GM23248 (cell line): Measurements from ENCODE around the gene NACA2. TPM values are rescaled to one million over a fixed set of nuclear protein-coding genes. Genes with fewer than 3 reads are reported as not detected.

Source experiments
- DNase-seq: peaks from one replicate; pipeline ENCODE4 v3.0.0-alpha.2; 2015
- H2AFZ ChIP-seq: fragments of 200-600 bp; sonication (generic); 2 replicates; pipeline ENCODE4 v1.6.1; 2016; ENCODE audit warnings: antibody characterized with exemption
- H3F3A ChIP-seq: fragments of 200-600 bp; sonication (generic); 2 replicates; pipeline ENCODE4 v1.6.1; 2016; ENCODE audit warnings: mild to moderate bottlenecking, antibody characterized with exemption, mixed run types; ENCODE audit not compliant: insufficient read depth
- H3K27ac ChIP-seq: fragments of 200-600 bp; sonication (generic); 2 replicates; pipeline ENCODE4 v1.5.1; 2016; ENCODE audit warnings: mild to moderate bottlenecking
- H3K27me3 ChIP-seq: fragments of 200-600 bp; sonication (generic); replicated peaks from 2 replicates; pipeline ENCODE4 v1.6.1; 2016; ENCODE audit warnings: mild to moderate bottlenecking; ENCODE audit not compliant: insufficient read depth
- H3K36me3 ChIP-seq: fragments of 200-600 bp; sonication (generic); 2 replicates; pipeline ENCODE4 v1.6.1; 2016; ENCODE audit warnings: low read depth, mild to moderate bottlenecking
- H3K4me1 ChIP-seq: fragments of 200-600 bp; sonication (generic); 2 replicates; pipeline ENCODE4 v1.6.1; 2016; ENCODE audit warnings: mild to moderate bottlenecking; ENCODE audit not compliant: insufficient read depth
- H3K4me2 ChIP-seq: fragments of 200-600 bp; sonication (generic); one replicate; pipeline ENCODE4 v1.6.1; 2016; ENCODE audit warnings: mild to moderate bottlenecking; ENCODE audit not compliant: unreplicated experiment
- H3K4me3 ChIP-seq: fragments of 200-600 bp; sonication (generic); 2 replicates; pipeline ENCODE4 v1.5.1; 2016; ENCODE audit warnings: mild to moderate bottlenecking
- H3K79me2 ChIP-seq: fragments of 200-600 bp; sonication (generic); 2 replicates; pipeline ENCODE4 v1.6.1; 2016; ENCODE audit warnings: mild to moderate bottlenecking; ENCODE audit not compliant: insufficient read depth
- H3K9ac ChIP-seq: fragments of 200-600 bp; sonication (generic); 2 replicates; pipeline ENCODE4 v1.6.1; 2016; ENCODE audit warnings: mild to moderate bottlenecking
- H3K9me2 ChIP-seq: fragments of 200-600 bp; sonication (generic); 2 replicates; pipeline ENCODE4 v1.6.1; 2016; ENCODE audit warnings: mixed run types, mild to moderate bottlenecking, moderate library complexity; ENCODE audit not compliant: insufficient read depth
- H3K9me3 ChIP-seq: fragments of 200-600 bp; sonication (generic); one replicate; pipeline ENCODE4 v1.6.1; 2017; ENCODE audit warnings: low read depth
- H4K20me1 ChIP-seq: fragments of 200-600 bp; sonication (generic); 2 replicates; pipeline ENCODE4 v1.6.0; 2016; ENCODE audit not compliant: insufficient read depth
- EZH2 ChIP-seq: fragments of 200-600 bp; sonication (generic); IDR thresholded peaks from 2 replicates; pipeline ENCODE4 v1.6.1; 2018; ENCODE audit warnings: antibody characterized with exemption, mild to moderate bottlenecking; ENCODE audit not compliant: insufficient read depth, poor library complexity, severe bottlenecking
- EZH2phosphoT487 ChIP-seq: fragments of 200-600 bp; sonication (generic); IDR thresholded peaks from 2 replicates; pipeline ENCODE4 v1.6.1; 2018; ENCODE audit warnings: antibody characterized with exemption, moderate library complexity, mild to moderate bottlenecking, low read depth; ENCODE audit not compliant: insufficient read depth
- WGBS, 2 experiments: methylation state at CpG; one replicate each; pipeline ENCODE4 v1.1.6; 2015 to 2017; ENCODE audit warnings: low lambda C conversion rate in 2 of 2, low coverage in 1 of 2; ENCODE audit errors: missing lambda C conversion rate in 2 of 2; 5-methylcytosine and 5-hydroxymethylcytosine counted together
- in situ Hi-C: fragments of 300-500 bp; cut with MboI; formaldehyde crosslinking; loops from 2 replicates; pipeline ENCODE4 v1.15.0; 2020
- polyA plus RNA-seq: library from polyadenylated mRNA; unstranded; fragments of >200 nt; fragmentation: Nextera tagmentation; extraction: Ambion mirVana; gene quantifications from 2 replicates; pipeline ENCODE4 v1.2.1, GENCODE V29; 2016
- total RNA-seq: library from RNA; depleted of rRNA; stranded (reverse); fragments of >200 nt; shearing (Covaris generic); gene quantifications from 2 replicates; pipeline ENCODE4 v1.2.3, GENCODE V29; 2014

The NACA2 gene
- total and polyA plus RNA-seq, 2 experiments from 2014 or later, result not detected

- Histone ChIP-seq H4K20me1 (no peaks in the 10 kb centered on the region), H3K36me3 (no peaks in the 10 kb centered on the region), H3K79me2 (no peaks in the 10 kb centered on the region), H3K9ac (no peak overlapping the region), H3F3A (no peaks in the 10 kb centered on the region), H3K4me2 (no peak overlapping the region), H3K9me3 (no peaks in the 10 kb centered on the region), H3K9me2 (no peaks in the 10 kb centered on the region), H2AFZ (no peak overlapping the region), H3K4me1 (no peaks in the 10 kb centered on the region), H3K27ac (no peak overlapping the region), H3K27me3 (peaks cover 10% of the 10 kb centered on the region; the same call in 1 of the 2 replicates), H3K4me3 (no peak overlapping the region)
- in situ Hi-C loops, result loop anchor here (25.0 kb wide), 1 partner anchor 485 kb away; no protein-coding TSS in a partner anchor
- DNase-seq, result no peak
- TF ChIP-seq EZH2phosphoT487 (no peak), EZH2 (no peak)
- WGBS, 2 experiments, result 18 to 32% methylated on average over 2 of the region's 2 CpGs
Observed at GRCh38 chr17:61627658-61628057, 36.6 kb upstream of the NACA2 start.

- no peaks in the 10 kb centered on the region for H4K20me1 ChIP-seq
- in situ Hi-C loops, result loop anchor here (25.0 kb wide), 1 partner anchor 485 kb away; no protein-coding TSS in a partner anchor
- H3K36me3 ChIP-seq, result no peaks in the 10 kb centered on the region
- H3K27me3 ChIP-seq, result peaks cover 10% of the 10 kb centered on the region; the same call in 1 of the 2 replicates
- no peak overlapping the region for H3K4me2 ChIP-seq
- no peaks in the 10 kb centered on the region for H3K79me2 ChIP-seq
- DNase-seq, result no peak
- TF ChIP-seq EZH2phosphoT487, result no peak
- no peak overlapping the region for H2AFZ ChIP-seq
- no peak overlapping the region for H3K27ac ChIP-seq
- H3K4me1 ChIP-seq, result no peaks in the 10 kb centered on the region
- no peaks in the 10 kb centered on the region for H3F3A ChIP-seq
- H3K4me3 ChIP-seq, result no peak overlapping the region
- no peak overlapping the region for H3K9ac ChIP-seq
- no peaks in the 10 kb centered on the region for H3K9me2 ChIP-seq
- no peaks in the 10 kb centered on the region for H3K9me3 ChIP-seq
Observed at GRCh38 chr17:61627125-61627524, 36.1 kb upstream of the NACA2 start.

- WGBS, 2 experiments, result 59 to 61% methylated on average over 5 of the region's 5 CpGs
- no peak for DNase-seq
- no peak overlapping the region for H2AFZ ChIP-seq
- no peaks in the 10 kb centered on the region for H3K4me1 ChIP-seq
- H3F3A ChIP-seq, result no peaks in the 10 kb centered on the region
- no peaks in the 10 kb centered on the region for H3K9me2 ChIP-seq
- H3K27ac ChIP-seq, result no peak overlapping the region
- H3K27me3 ChIP-seq, result peaks cover 10% of the 10 kb centered on the region; the same call in 1 of the 2 replicates
- no peak overlapping the region for H3K4me2 ChIP-seq
- no peaks in the 10 kb centered on the region for H4K20me1 ChIP-seq
- no peaks in the 10 kb centered on the region for H3K9me3 ChIP-seq
- no peak overlapping the region for H3K4me3 ChIP-seq
- TF ChIP-seq EZH2, result no peak
- no peak for TF ChIP-seq EZH2phosphoT487
- no peaks in the 10 kb centered on the region for H3K79me2 ChIP-seq
- in situ Hi-C loops, result loop anchor here (25.0 kb wide), 1 partner anchor 487 kb away; no protein-coding TSS in a partner anchor
- no peaks in the 10 kb centered on the region for H3K36me3 ChIP-seq
- H3K9ac ChIP-seq, result no peak overlapping the region
Observed at GRCh38 chr17:61625564-61625963, 34.5 kb upstream of the NACA2 start.

GRCh38 chr17:61624951-61625350 lies 33.9 kb upstream of the NACA2 start:
- in situ Hi-C loops, result loop anchor here (25.0 kb wide), 1 partner anchor 487 kb away; no protein-coding TSS in a partner anchor
- no peak for TF ChIP-seq EZH2phosphoT487
- TF ChIP-seq EZH2, result no peak
- no peak overlapping the region for H3K27ac ChIP-seq
- H4K20me1 ChIP-seq, result no peaks in the 10 kb centered on the region
- DNase-seq, result no peak
- no peaks in the 10 kb centered on the region for H3F3A ChIP-seq
- WGBS, 2 experiments, result 35 to 50% methylated on average over 1 of the region's 1 CpG
- H3K9ac ChIP-seq, result no peak overlapping the region
- peaks cover 10% of the 10 kb centered on the region; the same call in 1 of the 2 replicates for H3K27me3 ChIP-seq
- H3K9me3 ChIP-seq, result no peaks in the 10 kb centered on the region
- H3K4me2 ChIP-seq, result no peak overlapping the region
- no peaks in the 10 kb centered on the region for H3K4me1 ChIP-seq
- no peaks in the 10 kb centered on the region for H3K9me2 ChIP-seq
- no peak overlapping the region for H3K4me3 ChIP-seq
- no peaks in the 10 kb centered on the region for H3K79me2 ChIP-seq
- no peak overlapping the region for H2AFZ ChIP-seq
- H3K36me3 ChIP-seq, result no peaks in the 10 kb centered on the region

- Histone ChIP-seq H3K9me3 (no peaks in the 10 kb centered on the region), H3K79me2 (no peaks in the 10 kb centered on the region), H4K20me1 (no peaks in the 10 kb centered on the region), H3K9me2 (no peaks in the 10 kb centered on the region), H3K9ac (no peak overlapping the region), H3K27me3 (peaks cover 5% of the 10 kb centered on the region; the same call in 1 of the 2 replicates), H3K4me2 (no peak overlapping the region), H3K36me3 (no peaks in the 10 kb centered on the region), H3K4me3 (no peak overlapping the region), H3K4me1 (peaks cover 2% of the 10 kb centered on the region; the same call in 1 of the 2 replicates), H3K27ac (no peak overlapping the region), H2AFZ (no peak overlapping the region), H3F3A (no peaks in the 10 kb centered on the region)
- DNase-seq, result no peak
- TF ChIP-seq EZH2, result no peak
- no peak for TF ChIP-seq EZH2phosphoT487
- in situ Hi-C loops, result no loop called here
- WGBS, 2 experiments, result 59 to 61% methylated on average over 2 of the region's 2 CpGs
Observed at GRCh38 chr17:61621317-61621716, 30.3 kb upstream of the NACA2 start.
